Neural crest cell (in vitro differentiated cells): ENCODE measurements around the gene RUNDC3A. TPM values are rescaled to one million over a fixed set of nuclear protein-coding genes. Genes with fewer than 3 reads are reported as not detected.

Experiments used
- DNase-seq: peaks from one replicate; pipeline ENCODE4 v3.0.0; 2021; ENCODE audit warnings: low read depth, mixed read lengths, low spot score
- H3K27ac Mint-ChIP-seq: one replicate; pipeline ENCODE4 v1.8.0; 2021; ENCODE audit warnings: mild to moderate bottlenecking, mixed read lengths; ENCODE audit not compliant: unreplicated experiment
- H3K27me3 Mint-ChIP-seq: 2 replicates; pipeline ENCODE4 v1.8.0; 2021; ENCODE audit warnings: low read depth, mild to moderate bottlenecking, mixed read lengths
- H3K36me3 Mint-ChIP-seq: 2 replicates; pipeline ENCODE4 v1.8.0; 2021; ENCODE audit warnings: low read depth, mild to moderate bottlenecking, mixed read lengths
- H3K4me1 Mint-ChIP-seq: 2 replicates; pipeline ENCODE4 v1.8.0; 2021; ENCODE audit warnings: mixed read lengths
- H3K4me3 Mint-ChIP-seq: one replicate; pipeline ENCODE4 v1.8.0; 2021; ENCODE audit warnings: mild to moderate bottlenecking, mixed read lengths
- H3K9me3 Mint-ChIP-seq: 2 replicates; pipeline ENCODE4 v1.8.0; 2021; ENCODE audit warnings: mixed read lengths
- CTCF ChIP-seq: fragments of 200-600 bp; sonication (generic); conservative IDR thresholded peaks from 2 replicates; pipeline ENCODE4 v1.5.0; 2021; ENCODE audit warnings: antibody characterized with exemption, mild to moderate bottlenecking
- total RNA-seq: library from RNA; stranded (reverse); gene quantifications from 2 replicates; pipeline ENCODE4 v1.2.1, GENCODE V29; 2021

Gene RUNDC3A
- total RNA-seq, 1 donor from 2014 or later = 12.9 TPM

- Mint-ChIP-seq H3K27me3 (peaks cover 11% of the 10 kb centered on the region), H3K9me3 (no peaks in the 10 kb centered on the region), H3K4me3 (peak overlapping the region; percentile 29), H3K36me3 (peaks cover 3% of the 10 kb centered on the region), H3K4me1 (peaks cover 20% of the 10 kb centered on the region), H3K27ac (no peak overlapping the region)
- TF ChIP-seq CTCF = no peak
- no peak for DNase-seq
Measured at GRCh38 chr17:44348988-44349364, 40.6 kb downstream of the RUNDC3A start.

- Mint-ChIP-seq H3K9me3 (no peaks in the 10 kb centered on the region), H3K36me3 (peaks cover 3% of the 10 kb centered on the region), H3K4me3 (no peak overlapping the region), H3K27me3 (peaks cover 11% of the 10 kb centered on the region), H3K27ac (peak overlapping the region; percentile 35), H3K4me1 (peaks cover 20% of the 10 kb centered on the region)
- TF ChIP-seq CTCF = no peak
- no peak for DNase-seq
Measured at GRCh38 chr17:44349553-44350070, 41.2 kb downstream of the RUNDC3A start.

- H3K36me3 Mint-ChIP-seq = peaks cover 3% of the 10 kb centered on the region
- H3K4me1 Mint-ChIP-seq = peaks cover 9% of the 10 kb centered on the region
- DNase-seq = peak; percentile 82
- peak; percentile 84 for TF ChIP-seq CTCF
- no peak overlapping the region for H3K27ac Mint-ChIP-seq
- H3K27me3 Mint-ChIP-seq = peaks cover 8% of the 10 kb centered on the region
- peak overlapping the region; percentile 79 for H3K4me3 Mint-ChIP-seq
- no peaks in the 10 kb centered on the region for H3K9me3 Mint-ChIP-seq
Measured at GRCh38 chr17:44350733-44351226, 42.4 kb downstream of the RUNDC3A start.

- H3K27me3 Mint-ChIP-seq = peaks cover 8% of the 10 kb centered on the region
- no peaks in the 10 kb centered on the region for H3K9me3 Mint-ChIP-seq
- no peak overlapping the region for H3K4me3 Mint-ChIP-seq
- peaks cover 3% of the 10 kb centered on the region for H3K36me3 Mint-ChIP-seq
- H3K4me1 Mint-ChIP-seq = peaks cover 5% of the 10 kb centered on the region
- no peak for DNase-seq
- TF ChIP-seq CTCF = no peak
- no peak overlapping the region for H3K27ac Mint-ChIP-seq
Measured at GRCh38 chr17:44351464-44351863, 43.1 kb downstream of the RUNDC3A start.

GRCh38 chr17:44351961-44352827 is 43.8 kb downstream of the RUNDC3A start:
- no peak for TF ChIP-seq CTCF
- DNase-seq = no peak
- H3K4me3 Mint-ChIP-seq = peak overlapping the region; percentile 54
- H3K27me3 Mint-ChIP-seq = peaks cover 8% of the 10 kb centered on the region
- peaks cover 5% of the 10 kb centered on the region for H3K4me1 Mint-ChIP-seq
- peaks cover 3% of the 10 kb centered on the region for H3K36me3 Mint-ChIP-seq
- no peak overlapping the region for H3K27ac Mint-ChIP-seq
- no peaks in the 10 kb centered on the region for H3K9me3 Mint-ChIP-seq
